ENCODE measurements around the gene GPATCH2.
"Not testable (repeated sequence)": the region's sequence is repeated elsewhere in the genome, so short reads cannot be mapped to it uniquely, and the experiment has no call there.

GPATCH2 gene

DNA sequence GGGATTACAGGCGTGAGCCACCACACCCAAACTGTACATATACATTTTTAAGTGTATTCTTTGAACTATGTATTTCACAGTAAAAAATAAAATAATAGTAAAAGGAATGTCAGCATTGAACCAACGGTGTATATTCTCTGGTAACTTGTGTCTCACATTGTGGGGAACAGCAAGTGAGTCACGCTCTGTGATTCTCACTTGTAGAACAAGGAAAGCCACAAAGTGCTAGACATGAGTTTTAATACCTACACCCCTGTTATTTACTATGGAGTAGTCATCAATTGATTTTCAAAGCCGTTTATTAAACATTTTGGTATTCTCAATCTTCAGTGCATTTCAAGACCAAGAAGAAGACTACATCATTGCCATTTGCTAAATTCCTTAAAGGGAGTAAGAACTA, 197.2 kb downstream of the GPATCH2 start:
- no peak for DNase-seq

DNA sequence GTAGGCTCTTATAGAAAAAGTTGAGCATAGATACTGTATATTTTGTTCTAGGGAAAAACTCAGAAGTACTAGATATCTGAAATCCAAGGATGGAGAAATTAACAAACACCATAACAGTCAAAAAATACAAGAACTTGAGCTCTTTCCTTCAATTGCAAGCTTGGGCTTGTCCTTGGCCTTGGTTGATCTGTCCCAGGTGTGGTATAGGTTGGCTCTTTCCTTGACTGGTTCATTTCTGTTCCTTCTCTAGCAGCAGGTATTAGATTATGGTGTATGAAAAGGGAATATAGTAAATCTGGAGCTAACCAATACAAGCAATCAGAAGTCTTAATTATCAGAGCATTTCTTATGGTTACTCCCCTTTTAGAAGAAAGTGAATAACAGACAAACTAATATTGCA, 198.6 kb downstream of the GPATCH2 start:
- no peak for DNase-seq

GRCh38 chr1:217431395-217431794, 199.5 kb downstream of the GPATCH2 start:
- no peak for DNase-seq

- no peak for DNase-seq
Observed at GRCh38 chr1:217425422-217425821, 205.5 kb downstream of the GPATCH2 start.

- no peak for DNase-seq
Observed at GRCh38 chr1:217419194-217419551, 211.7 kb downstream of the GPATCH2 start.

GRCh38 chr1:217418269-217419193, 212.4 kb downstream of the GPATCH2 start:
- no peak for DNase-seq

GRCh38 chr1:217417363-217417762, 213.5 kb downstream of the GPATCH2 start:
- DNase-seq = no peak

DNA sequence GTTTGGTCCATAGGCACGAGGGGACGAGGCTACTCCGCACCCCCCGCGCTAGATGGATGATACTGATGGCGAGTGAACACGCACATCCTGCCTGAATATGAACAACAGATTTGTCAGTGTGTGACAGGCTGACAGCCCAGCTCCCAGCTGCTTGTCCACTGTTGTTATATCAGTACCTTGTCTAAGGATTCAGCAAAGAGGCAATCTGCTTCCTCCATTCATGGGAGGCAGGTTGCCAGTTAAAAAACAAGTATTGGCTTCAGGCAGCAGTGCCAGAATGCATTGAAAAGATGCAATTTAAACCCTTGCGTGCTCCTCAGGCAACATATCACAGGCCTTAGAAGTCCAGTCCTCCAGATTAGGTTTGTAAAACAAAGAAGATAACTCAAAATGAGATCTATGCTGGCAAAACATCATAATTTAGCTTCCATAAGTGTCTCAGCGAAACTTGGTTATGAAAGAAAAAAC, 223.3 kb downstream of the GPATCH2 start:
- no peak for DNase-seq

DNA sequence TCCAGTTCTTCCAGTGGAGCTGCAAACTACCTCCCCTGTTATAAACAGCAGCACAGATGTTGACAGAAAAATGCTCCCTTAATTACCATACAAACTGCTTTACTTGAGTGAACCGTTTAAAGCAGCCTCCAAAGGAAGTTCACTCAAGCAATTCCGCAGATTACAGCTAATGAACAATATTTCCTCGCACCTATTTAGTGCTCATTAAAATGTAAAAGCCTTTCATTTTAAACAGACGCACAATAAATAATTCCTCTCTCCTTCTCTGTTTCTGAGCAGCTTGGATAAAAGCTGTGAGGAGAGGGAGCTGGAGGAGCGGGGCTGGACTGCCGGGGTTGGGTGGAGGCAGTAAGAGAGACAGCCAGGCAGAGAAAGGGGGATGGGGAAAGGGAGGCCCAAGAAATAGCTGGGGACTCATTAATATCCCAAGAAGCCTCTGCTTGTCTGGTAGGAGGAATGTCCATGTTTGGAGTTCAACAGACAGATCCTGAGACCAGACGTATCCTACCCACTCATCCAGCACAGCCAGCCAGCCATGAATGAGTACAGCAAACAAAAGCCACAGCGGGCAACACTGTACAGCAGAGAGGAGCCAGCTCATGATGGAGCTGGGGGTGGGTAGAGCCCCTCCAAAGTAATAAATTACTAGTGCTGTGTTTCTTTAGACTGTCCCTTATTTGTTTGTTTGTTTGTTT, 227.7 kb downstream of the GPATCH2 start:
- DNase-seq = no peak

DNA sequence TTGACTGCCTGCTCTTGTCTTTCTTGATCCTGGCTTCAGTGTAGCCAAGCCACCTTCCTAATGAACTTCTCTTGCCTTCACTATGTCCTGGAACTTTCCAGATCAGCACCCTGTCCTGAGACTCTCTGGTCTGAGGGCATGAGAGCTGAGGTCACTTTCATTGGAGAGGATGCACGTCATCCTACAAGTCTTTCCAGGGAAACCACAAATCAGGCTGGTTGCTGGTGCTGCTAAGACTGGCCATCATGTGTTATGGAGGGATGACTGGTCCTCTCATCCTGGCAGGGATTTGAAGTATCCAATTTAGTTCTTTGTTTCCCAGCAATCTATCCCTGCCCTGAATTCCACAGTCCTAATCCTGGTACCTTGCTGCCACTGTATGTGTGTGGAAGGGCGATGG, 228.6 kb downstream of the GPATCH2 start:
- DNase-seq = no peak

DNA sequence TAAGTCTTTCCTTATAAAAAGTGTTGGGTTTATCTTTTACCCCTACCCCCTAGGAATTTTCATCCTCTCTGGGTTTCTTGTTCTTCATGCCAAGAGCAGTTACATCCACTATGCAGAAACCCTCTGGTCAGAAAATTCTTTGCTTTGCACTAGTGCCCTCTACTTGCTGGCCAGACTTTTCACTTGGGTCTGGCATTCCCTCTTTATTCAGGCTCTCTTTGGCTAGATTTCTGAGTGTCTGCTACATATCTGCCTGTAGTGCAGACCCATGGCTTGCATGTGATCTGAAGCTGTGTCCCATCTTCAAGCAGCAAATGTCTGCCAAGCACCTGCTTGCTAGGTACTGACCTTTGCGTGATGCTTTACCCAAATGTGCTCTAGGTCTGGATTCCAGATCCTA, 237.0 kb downstream of the GPATCH2 start:
- no peak for DNase-seq

DNA sequence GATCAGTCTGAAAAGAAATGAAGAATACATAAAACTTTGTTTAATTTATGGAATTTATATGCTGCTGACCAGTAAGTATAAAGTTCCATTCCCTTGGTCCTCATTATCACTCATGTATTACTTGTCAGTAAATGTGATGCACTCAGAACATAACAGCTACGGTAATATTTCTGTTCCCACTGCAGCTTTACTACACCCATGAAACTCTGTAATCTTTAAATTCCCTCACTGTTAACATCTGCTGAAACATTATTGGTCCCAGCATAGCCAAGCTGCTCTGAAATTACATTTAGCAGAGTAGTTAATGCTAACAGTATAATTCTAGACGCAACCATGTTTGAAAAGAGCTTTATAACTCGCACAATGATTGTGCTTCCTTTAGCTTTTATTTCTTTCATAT, 238.4 kb downstream of the GPATCH2 start:
- DNase-seq = no peak

DNA sequence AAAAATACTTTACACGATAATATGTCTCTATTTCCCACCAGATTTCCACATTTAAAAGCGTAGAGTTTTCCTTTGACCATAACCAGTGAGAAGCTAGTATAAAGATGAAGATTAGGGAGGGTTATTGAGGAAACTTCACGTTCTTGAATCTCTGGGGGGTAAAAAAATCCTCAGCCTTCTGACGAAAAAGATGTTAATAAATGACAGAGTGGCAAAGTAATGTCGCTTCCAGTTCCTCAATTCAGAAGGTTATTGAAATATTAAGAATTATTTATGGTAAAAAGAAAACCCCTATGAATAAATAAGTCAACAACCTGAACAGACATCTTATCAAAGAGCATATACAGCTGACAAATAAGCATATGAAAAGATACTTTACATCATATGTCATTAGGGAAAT, 241.0 kb downstream of the GPATCH2 start:
- DNase-seq = no peak

DNA sequence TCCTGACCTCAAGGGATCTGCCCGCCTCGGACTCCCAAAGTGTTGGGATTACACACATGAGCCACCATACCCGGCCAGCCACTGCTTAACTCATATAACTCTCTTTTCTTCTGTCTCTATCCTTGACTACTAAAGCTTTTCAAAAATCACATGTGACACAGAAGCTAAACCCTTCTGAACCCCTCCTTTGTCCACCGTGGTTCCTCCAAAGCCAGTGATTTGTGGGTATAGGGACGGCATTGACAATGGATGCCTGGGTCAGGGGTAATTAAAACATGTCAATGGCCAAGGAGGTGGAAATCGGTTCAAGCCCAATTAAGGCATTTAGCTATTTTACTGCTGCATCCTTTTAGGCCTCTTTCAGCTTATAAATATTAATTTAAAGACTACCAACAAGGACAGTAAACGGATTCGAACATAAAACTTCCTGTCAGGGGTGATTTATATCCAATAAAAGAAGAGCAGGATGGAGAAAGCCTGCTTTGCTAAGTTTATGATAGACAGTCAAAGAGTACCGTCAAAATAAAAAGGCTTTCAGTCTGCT, 242.3 kb downstream of the GPATCH2 start:
- DNase-seq = no peak

DNA sequence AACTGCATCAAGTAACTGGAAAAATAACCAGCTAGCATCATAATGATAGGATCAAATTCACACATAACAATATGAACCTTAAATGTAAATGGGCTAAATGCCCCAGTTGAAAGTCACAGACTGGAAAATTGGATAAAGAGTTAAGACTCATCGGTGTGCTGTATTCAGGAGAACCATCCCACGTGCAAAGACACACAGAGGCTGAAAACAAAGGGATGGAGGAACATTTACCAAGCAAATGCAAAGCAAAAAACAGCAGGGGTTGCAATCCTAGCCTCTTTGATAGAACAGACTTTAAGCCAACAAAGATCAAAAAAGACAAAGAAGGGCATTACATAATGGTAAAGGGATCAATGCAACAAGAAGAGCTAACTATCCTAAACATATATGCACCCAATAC, 249.1 kb downstream of the GPATCH2 start:
- DNase-seq = not testable (repeated sequence)

DNA sequence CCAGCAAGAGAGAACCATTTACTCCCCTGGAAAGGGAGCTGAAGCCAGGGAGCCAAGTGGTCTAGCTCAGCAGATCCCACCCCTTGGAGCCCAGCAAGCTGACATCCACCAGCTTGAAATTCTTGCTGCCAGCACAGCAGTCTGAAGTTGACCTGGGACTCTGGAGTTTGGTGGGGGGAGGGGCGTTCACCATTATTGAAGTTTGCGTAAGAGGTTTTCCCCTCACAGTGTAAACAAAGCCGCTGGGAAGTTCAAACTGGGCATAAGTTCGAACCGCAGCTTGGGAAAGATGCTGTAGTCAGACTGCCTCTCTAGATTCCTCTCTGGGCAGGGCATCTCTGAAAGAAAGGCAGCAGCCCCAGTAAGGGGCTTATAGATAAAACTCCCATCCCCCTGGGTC, 251.1 kb downstream of the GPATCH2 start:
- not testable (repeated sequence) for DNase-seq

GRCh38 chr1:217379336-217379735, 251.6 kb downstream of the GPATCH2 start:
- DNase-seq = no peak

All from CD4-positive, alpha-beta T cell treated with Interleukin-12 subunit alpha and Interleukin-12 subunit beta, for 1 hour (primary cell).